Measurements from ENCODE around the gene EOGT.

EOGT gene

GRCh38 chr3:69009559-69010410, 3.7 kb downstream of the EOGT start:
- DNase-seq (ENCODE audit: extremely low read depth in 1 of 2, low read depth in 1 of 2): no peak

GRCh38 chr3:69008980-69009379, 4.5 kb downstream of the EOGT start:
- DNase-seq (ENCODE audit: extremely low read depth in 1 of 2, low read depth in 1 of 2): no peak

GRCh38 chr3:69005791-69006482, 7.5 kb downstream of the EOGT start:
- no peak for DNase-seq (ENCODE audit: extremely low read depth in 1 of 2, low read depth in 1 of 2)

- no peak for DNase-seq (ENCODE audit: extremely low read depth in 1 of 2, low read depth in 1 of 2)
Observed at GRCh38 chr3:69005071-69005790, 8.3 kb downstream of the EOGT start.

GRCh38 chr3:69004138-69004537, 9.3 kb downstream of the EOGT start:
- DNase-seq (ENCODE audit: extremely low read depth in 1 of 2, low read depth in 1 of 2): no peak

GRCh38 chr3:68999605-69000004, 13.9 kb downstream of the EOGT start:
- no peak for DNase-seq (ENCODE audit: extremely low read depth in 1 of 2, low read depth in 1 of 2)

GRCh38 chr3:68999158-68999557, 14.3 kb downstream of the EOGT start:
- no peak for DNase-seq (ENCODE audit: extremely low read depth in 1 of 2, low read depth in 1 of 2)

GRCh38 chr3:68997887-68998286, 15.6 kb downstream of the EOGT start:
- no peak for DNase-seq (ENCODE audit: extremely low read depth in 1 of 2, low read depth in 1 of 2)

GRCh38 chr3:68996356-68996995, 17.0 kb downstream of the EOGT start:
- no peak for DNase-seq (ENCODE audit: extremely low read depth in 1 of 2, low read depth in 1 of 2)

- DNase-seq (ENCODE audit: extremely low read depth in 1 of 2, low read depth in 1 of 2): no peak
Observed at GRCh38 chr3:68988740-68989139, 24.7 kb downstream of the EOGT start.

- no peak for DNase-seq (ENCODE audit: extremely low read depth in 1 of 2, low read depth in 1 of 2)
Observed at GRCh38 chr3:68987322-68987721, 26.2 kb downstream of the EOGT start.

GRCh38 chr3:68986496-68987208, 26.8 kb downstream of the EOGT start:
- no peak for DNase-seq (ENCODE audit: extremely low read depth in 1 of 2, low read depth in 1 of 2)

- no peak for DNase-seq (ENCODE audit: extremely low read depth in 1 of 2, low read depth in 1 of 2)
Observed at GRCh38 chr3:68985146-68985790, 28.2 kb downstream of the EOGT start.

- DNase-seq (ENCODE audit: extremely low read depth in 1 of 2, low read depth in 1 of 2): no peak
Observed at GRCh38 chr3:68984011-68984530, 29.4 kb downstream of the EOGT start.

- no peak for DNase-seq (ENCODE audit: extremely low read depth in 1 of 2, low read depth in 1 of 2)
Observed at GRCh38 chr3:68977486-68978167, 35.9 kb downstream of the EOGT start.

- DNase-seq (ENCODE audit: extremely low read depth in 1 of 2, low read depth in 1 of 2): no peak
Observed at GRCh38 chr3:68974711-68975110, 38.8 kb downstream of the EOGT start.

- no peak for DNase-seq (ENCODE audit: extremely low read depth in 1 of 2, low read depth in 1 of 2)
Observed at GRCh38 chr3:68973639-68974038, 39.8 kb downstream of the EOGT start.

GRCh38 chr3:68972358-68972979, 41.0 kb downstream of the EOGT start:
- peak in 1 of 2 donors; percentile 10 for DNase-seq (ENCODE audit: extremely low read depth in 1 of 2, low read depth in 1 of 2)

- no peak for DNase-seq (ENCODE audit: extremely low read depth in 1 of 2, low read depth in 1 of 2)
Observed at GRCh38 chr3:68964694-68965093, 48.8 kb downstream of the EOGT start.

Data from activated CD8-positive, alpha-beta memory T cell treated with anti-CD3 and anti-CD28 coated beads for 1 hour (primary cell).